ENCODE measurements around the gene LTA4H. TPM values are rescaled to one million over a fixed set of nuclear protein-coding genes. Genes with fewer than 3 reads are reported as not detected.

LTA4H gene
- total RNA-seq, 4 donors from 2014 or later: 65.3 to 110 (median 67.6) TPM

GRCh38 chr12:96046543-96047228, 11.3 kb upstream of the LTA4H start:
- no peaks in the 10 kb centered on the region for H3K27me3 ChIP-seq
- H3K4me1 ChIP-seq: peaks cover 0 to 15% (median 5%) of the 10 kb centered on the region in 3 donors
- 60 to 64% methylated on average over 3 of the region's 3 CpGs for WGBS, 2 donors (ENCODE audit: low coverage in 1 of 2)
- H3K27ac ChIP-seq: no peak overlapping the region
- TF ChIP-seq POLR2AphosphoS5 (IDR thresholded peaks at IDR 0.05): no peak
- no peak for TF ChIP-seq EP300 (IDR thresholded peaks at IDR 0.05)
- no peak for TF ChIP-seq CTCF (IDR thresholded peaks at IDR 0.05)
- TF ChIP-seq POLR2A (IDR thresholded peaks at IDR 0.05): no peak
- H3K36me3 ChIP-seq: no peaks in the 10 kb centered on the region
- no peak for ATAC-seq
- no peak overlapping the region for H3K4me3 ChIP-seq
- H3K9me3 ChIP-seq: no peaks in the 10 kb centered on the region

GRCh38 chr12:96045566-96045965, 10.2 kb upstream of the LTA4H start:
- no peak for ATAC-seq
- no peaks in the 10 kb centered on the region for H3K27me3 ChIP-seq
- no peak overlapping the region for H3K27ac ChIP-seq
- 80 to 87% methylated on average over 1 to 3 of the region's 7 CpGs for WGBS, 2 donors (ENCODE audit: low coverage in 1 of 2)
- H3K4me3 ChIP-seq: no peak overlapping the region
- TF ChIP-seq CTCF (IDR thresholded peaks at IDR 0.05): no peak
- TF ChIP-seq EP300 (IDR thresholded peaks at IDR 0.05): no peak
- no peak for TF ChIP-seq POLR2A (IDR thresholded peaks at IDR 0.05)
- no peak for TF ChIP-seq POLR2AphosphoS5 (IDR thresholded peaks at IDR 0.05)
- H3K4me1 ChIP-seq: peaks cover 0 to 15% (median 5%) of the 10 kb centered on the region in 3 donors
- H3K36me3 ChIP-seq: no peaks in the 10 kb centered on the region
- no peaks in the 10 kb centered on the region for H3K9me3 ChIP-seq

GRCh38 chr12:96044943-96045290, 9.5 kb upstream of the LTA4H start:
- no peak for TF ChIP-seq POLR2A (IDR thresholded peaks at IDR 0.05)
- TF ChIP-seq EP300 (IDR thresholded peaks at IDR 0.05): no peak
- TF ChIP-seq CTCF (IDR thresholded peaks at IDR 0.05): no peak
- TF ChIP-seq POLR2AphosphoS5 (IDR thresholded peaks at IDR 0.05): no peak
- Histone ChIP-seq H3K4me1 (peaks cover 0 to 15% (median 5%) of the 10 kb centered on the region in 3 donors), H3K27me3 (no peaks in the 10 kb centered on the region), H3K9me3 (no peaks in the 10 kb centered on the region), H3K27ac (no peak overlapping the region), H3K4me3 (no peak overlapping the region), H3K36me3 (no peaks in the 10 kb centered on the region)
- WGBS, 2 donors (ENCODE audit: low coverage in 1 of 2): 86 to 88% methylated on average over 1 of the region's 2 CpGs
- ATAC-seq: no peak

- no peaks in the 10 kb centered on the region for H3K27me3 ChIP-seq
- peak; percentile 29 for ATAC-seq
- H3K36me3 ChIP-seq: no peaks in the 10 kb centered on the region
- H3K4me1 ChIP-seq: peaks cover 0 to 15% (median 5%) of the 10 kb centered on the region in 3 donors
- no peaks in the 10 kb centered on the region for H3K9me3 ChIP-seq
- WGBS, 2 donors (ENCODE audit: low coverage in 1 of 2): 65 to 68% methylated on average over 8 of the region's 10 CpGs
- no peak overlapping the region for H3K4me3 ChIP-seq
- no peak overlapping the region for H3K27ac ChIP-seq
- TF ChIP-seq POLR2A (IDR thresholded peaks at IDR 0.05) (no peak), CTCF (IDR thresholded peaks at IDR 0.05) (no peak), EP300 (IDR thresholded peaks at IDR 0.05) (no peak), POLR2AphosphoS5 (IDR thresholded peaks at IDR 0.05) (no peak)
These were observed 8.9 kb upstream of the LTA4H start for GRCh38 chr12:96044017-96044942.

Measured in gastroesophageal sphincter (tissue), 4 donors.